SK-N-SH (cell line): ENCODE results near the gene MYH3. TPM values are rescaled to one million over a fixed set of nuclear protein-coding genes. Genes with fewer than 3 reads are reported as not detected.

Source experiments
- CTCF ChIA-PET: fragments of 300-600, 350-600 bp; formaldehyde crosslinking; extraction: SDS; loops from one replicate; lab custom pipeline; 2021; lab: Yijun Ruan, JAX
- POLR2A ChIA-PET: fragments of 350-600 bp; sonication (Branson Sonifier 250); formaldehyde crosslinking; extraction: SDS; loops from one replicate; lab custom pipeline; 2020; ENCODE audit warnings: antibody characterized with exemption, inconsistent platforms; lab: Yijun Ruan, JAX
- DNase-seq: peaks from one replicate; pipeline ENCODE4 v3.0.0; 2012
- H2AFZ ChIP-seq: fragments of 200-600 bp; sonication (generic); 2 replicates; pipeline ENCODE4 v1.8.1; 2016; ENCODE audit warnings: antibody characterized with exemption, mild to moderate bottlenecking, low read depth
- H3F3A ChIP-seq: fragments of 200-600 bp; sonication (generic); replicated peaks from 2 replicates; pipeline ENCODE3; 2016; ENCODE audit warnings: antibody characterized with exemption, mild to moderate bottlenecking; ENCODE audit not compliant: insufficient read depth
- H3K27ac ChIP-seq, 2 experiments: fragments of 200-500 bp in 1 of 2; fragments of 200-600 bp in 1 of 2; sonication (Bioruptor generic) in 1 of 2; sonication (generic), shearing (Covaris generic) in 1 of 2; 2 replicates each; pipeline versions ENCODE4 v1.5.1 to v1.6.1; 2014 to 2016; ENCODE audit warnings: low read depth in 2 of 2, inconsistent platforms in 1 of 2, low read length in 1 of 2, mild to moderate bottlenecking in 1 of 2, mixed read lengths in 1 of 2
- H3K27me3 ChIP-seq: fragments of 200-600 bp; sonication (generic), shearing (Covaris generic); 2 replicates; pipeline ENCODE4 v1.6.1; 2016; ENCODE audit warnings: mixed run types; ENCODE audit not compliant: insufficient read depth
- H3K36me3 ChIP-seq, 2 experiments: fragments of 200-500 bp in 1 of 2; fragments of 200-600 bp in 1 of 2; sonication (Bioruptor generic) in 1 of 2; sonication (generic) in 1 of 2; replicated peaks in 1 of 2; 2 replicates each; pipeline versions ENCODE3 to v1.5.1; 2014 to 2016; ENCODE audit warnings: low read length in 1 of 2, mild to moderate bottlenecking in 1 of 2; ENCODE audit not compliant: insufficient read depth in 2 of 2, control insufficient read depth in 1 of 2
- H3K4me1 ChIP-seq, 2 experiments: fragments of 200-500 bp in 1 of 2; fragments of 200-600 bp in 1 of 2; sonication (Bioruptor generic) in 1 of 2; sonication (generic), shearing (Covaris generic) in 1 of 2; 2 replicates each; pipeline versions ENCODE4 v1.5.1 to v1.6.1; 2014 to 2016; ENCODE audit warnings: low read depth in 1 of 2, low read length in 1 of 2, mixed run types in 1 of 2; ENCODE audit not compliant: insufficient read depth in 2 of 2, control insufficient read depth in 1 of 2
- H3K4me2 ChIP-seq: fragments of 200-600 bp; sonication (generic), shearing (Covaris generic); 2 replicates; pipeline ENCODE4 v1.6.1; 2017; ENCODE audit warnings: mixed run types
- H3K4me3 ChIP-seq, 2 experiments: fragments of 200-500 bp in 1 of 2; fragments of 200-600 bp in 1 of 2; sonication (Bioruptor generic) in 1 of 2; sonication (generic), shearing (Covaris generic) in 1 of 2; 2 replicates each; pipeline versions ENCODE4 v1.5.1 to v1.8.1; 2014 to 2016; ENCODE audit warnings: low read depth in 2 of 2, inconsistent platforms in 1 of 2, low read length in 1 of 2, mild to moderate bottlenecking in 1 of 2, mixed read lengths in 1 of 2, moderate library complexity in 1 of 2
- H3K79me2 ChIP-seq: fragments of 200-600 bp; sonication (generic); 2 replicates; pipeline ENCODE4 v1.8.1; 2017; ENCODE audit warnings: mild to moderate bottlenecking; ENCODE audit not compliant: insufficient read depth
- H3K9ac ChIP-seq: fragments of 200-600 bp; sonication (generic); 2 replicates; pipeline ENCODE4 v1.6.1; 2017; ENCODE audit warnings: mixed run types
- H3K9me2 ChIP-seq: fragments of 200-600 bp; sonication (generic); 2 replicates; pipeline ENCODE4 v1.6.1; 2017; ENCODE audit warnings: mixed run types
- H3K9me3 ChIP-seq: fragments of 200-600 bp; sonication (generic); 2 replicates; pipeline ENCODE4 v1.6.1; 2017; ENCODE audit warnings: mixed run types, mild to moderate bottlenecking, moderate library complexity
- H4K20me1 ChIP-seq: fragments of 200-600 bp; sonication (generic); 2 replicates; pipeline ENCODE4 v1.6.1; 2017; ENCODE audit warnings: mild to moderate bottlenecking, mixed run types; ENCODE audit not compliant: insufficient read depth
- ELF1 ChIP-seq: IDR thresholded peaks from 2 replicates; pipeline ENCODE4 v1.4.0; 2012
- FOSL2 ChIP-seq: IDR thresholded peaks from 2 replicates; pipeline ENCODE4 v1.4.0; 2012; ENCODE audit warnings: low read depth, mild to moderate bottlenecking, moderate library complexity, borderline replicate concordance
- FOXJ3 ChIP-seq: sonication (generic); formaldehyde crosslinking; IDR thresholded peaks from 2 replicates; pipeline ENCODE4 v1.5.1; 2020; ENCODE audit warnings: mild to moderate bottlenecking, missing genetic modification reagents
- FOXM1 ChIP-seq: IDR thresholded peaks from 2 replicates; pipeline ENCODE4 v1.4.0; 2012; ENCODE audit warnings: low read depth, mild to moderate bottlenecking
- GABPA ChIP-seq: IDR thresholded peaks from 2 replicates; pipeline ENCODE4 v1.4.0; 2012; ENCODE audit warnings: low read depth, mild to moderate bottlenecking
- GATA2 ChIP-seq: sonication (generic); formaldehyde crosslinking; IDR thresholded peaks from 2 replicates; pipeline ENCODE4 v1.5.0; 2020; ENCODE audit warnings: mild to moderate bottlenecking, missing genetic modification reagents
- JUND ChIP-seq: IDR thresholded peaks from 2 replicates; pipeline ENCODE4 v1.4.0; 2012
- NFIC ChIP-seq: IDR thresholded peaks from 2 replicates; pipeline ENCODE4 v1.4.0; 2012; ENCODE audit warnings: borderline replicate concordance
- POLR2AphosphoS5 ChIP-seq: IDR thresholded peaks from 2 replicates; pipeline ENCODE4 v1.6.1; 2012; ENCODE audit warnings: low read depth, low read length
- RAD21 ChIP-seq: IDR thresholded peaks from 2 replicates; pipeline ENCODE4 v1.6.1; 2012; ENCODE audit warnings: mild to moderate bottlenecking, low read length
- REST ChIP-seq: IDR thresholded peaks from 2 replicates; pipeline ENCODE4 v1.6.1; 2012; ENCODE audit warnings: mild to moderate bottlenecking, low read depth, low read length, moderate library complexity
- RFX5 ChIP-seq: IDR thresholded peaks from 2 replicates; pipeline ENCODE4 v1.6.1; 2012; ENCODE audit warnings: mild to moderate bottlenecking, improper control_type of control experiment, low read length
- RXRA ChIP-seq: IDR thresholded peaks from 2 replicates; pipeline ENCODE4 v1.4.0; 2012; ENCODE audit warnings: low read depth, mild to moderate bottlenecking, borderline replicate concordance
- SIN3A ChIP-seq: IDR thresholded peaks from 2 replicates; pipeline ENCODE4 v1.6.1; 2012; ENCODE audit warnings: low read depth, mild to moderate bottlenecking, low read length, moderate library complexity, borderline replicate concordance
- TAF1 ChIP-seq: IDR thresholded peaks from 2 replicates; pipeline ENCODE4 v1.6.1; 2012; ENCODE audit warnings: low read depth, mild to moderate bottlenecking, low read length, moderate library complexity, borderline replicate concordance
- TCF12 ChIP-seq: IDR thresholded peaks from 2 replicates; pipeline ENCODE4 v1.4.0; 2012
- USF1 ChIP-seq: IDR thresholded peaks from 2 replicates; pipeline ENCODE4 v1.4.0; 2012; ENCODE audit warnings: low read depth, borderline replicate concordance
- WGBS: methylation state at CpG from one replicate; pipeline ENCODE4 v1.1.6; 2017; ENCODE audit warnings: low lambda C conversion rate; 5-methylcytosine and 5-hydroxymethylcytosine counted together
- polyA plus RNA-seq, 3 experiments: library from polyadenylated mRNA; depleted of rRNA; stranded (reverse); fragments of >200 nt; gene quantifications; 2 replicates each; pipeline ENCODE4 v1.2.3, GENCODE V29; 2012

MYH3 gene
- polyA plus RNA-seq, 1 of the 3 experiments (the other 2 are of a cell fraction) = 2.7 TPM

- no peak for TF ChIP-seq FOSL2
Measured at GRCh38 chr17:10649602-10650001, 7.5 kb downstream of the MYH3 start (continued).

- TF ChIP-seq NFIC (no peak), RAD21 (no peak), RFX5 (no peak), SIN3A (no peak)
- Histone ChIP-seq H3K4me1 (no peaks in the 10 kb centered on the region; a peak in 1 of 4 replicates), H3K79me2 (no peaks in the 10 kb centered on the region), H3K9me2 (no peaks in the 10 kb centered on the region), H3F3A (no peaks in the 10 kb centered on the region), H3K27me3 (no peaks in the 10 kb centered on the region), H3K36me3 (no peaks in the 10 kb centered on the region), H2AFZ (no peak overlapping the region), H3K9me3 (no peaks in the 10 kb centered on the region), H3K9ac (no peak overlapping the region), H3K27ac (no peak overlapping the region), H3K4me3 (no peak overlapping the region), H3K4me2 (no peak overlapping the region), H4K20me1 (no peaks in the 10 kb centered on the region)
- WGBS = 69% methylated on average over 3 of the region's 3 CpGs
- CTCF ChIA-PET = interaction anchor here (1.1 to 1.8 kb wide), 2 partner anchors 31 to 32 kb away, joined by 3 to 5 read pairs; no protein-coding TSS in a partner anchor
- POLR2A ChIA-PET = no interaction called here
- DNase-seq = no peak
Measured at GRCh38 chr17:10648956-10649355, 8.2 kb downstream of the MYH3 start.

- ChIA-PET CTCF (no interaction called here), POLR2A (no interaction called here)
- H3K9me3 ChIP-seq = no peaks in the 10 kb centered on the region
- H3K4me3 ChIP-seq = no peak overlapping the region
- no peaks in the 10 kb centered on the region; a peak in 1 of 4 replicates for H3K4me1 ChIP-seq
- H3K9ac ChIP-seq = no peak overlapping the region
- H3K79me2 ChIP-seq = no peaks in the 10 kb centered on the region
- no peaks in the 10 kb centered on the region for H3F3A ChIP-seq
- no peaks in the 10 kb centered on the region for H3K27me3 ChIP-seq
- no peaks in the 10 kb centered on the region for H4K20me1 ChIP-seq
- no peak for TF ChIP-seq REST
- no peak for TF ChIP-seq FOXM1
- no peak for TF ChIP-seq FOXJ3 (CRISPR knock-in tag)
- TF ChIP-seq TCF12 = no peak
- no peak for TF ChIP-seq TAF1
- no peak for TF ChIP-seq JUND
- no peak for TF ChIP-seq POLR2AphosphoS5
- TF ChIP-seq RFX5 = no peak
- no peak for TF ChIP-seq ELF1
- TF ChIP-seq USF1 = no peak
- no peak for TF ChIP-seq RXRA
- no peak for TF ChIP-seq SIN3A
- TF ChIP-seq GATA2 (CRISPR knock-in tag) = no peak
- no peak for TF ChIP-seq GABPA
- no peaks in the 10 kb centered on the region for H3K36me3 ChIP-seq
- H3K9me2 ChIP-seq = no peaks in the 10 kb centered on the region
- no peak overlapping the region for H3K4me2 ChIP-seq
- H2AFZ ChIP-seq = no peak overlapping the region
- no peak overlapping the region for H3K27ac ChIP-seq
- WGBS = 81% methylated on average over 5 of the region's 5 CpGs
- DNase-seq = no peak
Measured at GRCh38 chr17:10648381-10648780, 8.7 kb downstream of the MYH3 start.
